H1 (cell line): ENCODE measurements around the gene CD58. TPM values are rescaled to one million over a fixed set of nuclear protein-coding genes. Genes with fewer than 3 reads are reported as not detected.
"Not testable (repeated sequence)": the region's sequence is repeated elsewhere in the genome, so short reads cannot be mapped to it uniquely, and the experiment has no call there.

ENCODE experiments used
- CTCF ChIA-PET: fragments of 300-600 bp; sonication (Branson Sonifier 250); formaldehyde crosslinking; loops from one replicate; lab custom pipeline; 2021; ENCODE audit not compliant: partially characterized antibody; lab: Charles Lee
- POLR2A ChIA-PET: fragments of 300-600 bp; sonication (Branson Sonifier 250); formaldehyde crosslinking; loops from one replicate; lab custom pipeline; 2021; ENCODE audit warnings: inconsistent platforms; ENCODE audit not compliant: partially characterized antibody; lab: Charles Lee
- DNase-seq, 2 experiments: peaks; one replicate each; pipeline versions ENCODE4 v3.0.0 to v3.0.0-alpha.2; 2010 to 2022; ENCODE audit warnings: low spot score in 2 of 2, low read depth in 1 of 2, mixed read lengths in 1 of 2
- FAIRE-seq: peaks from 2 replicates; lab custom pipeline; 2011; peaks lifted over from hg19 to GRCh38; lab: Jason Lieb, UNC
- H2AFZ ChIP-seq: 2 replicates; pipeline ENCODE4 v1.8.1; 2012; ENCODE audit warnings: low read length, inconsistent platforms
- H2AK5ac ChIP-seq: 2 replicates; pipeline ENCODE4 v1.6.1; 2013; ENCODE audit warnings: low read depth, low read length
- H2BK120ac ChIP-seq: replicated peaks from 2 replicates; pipeline ENCODE3; 2013; ENCODE audit warnings: low read depth, low read length, inconsistent platforms
- H2BK12ac ChIP-seq: 2 replicates; pipeline ENCODE4 v1.6.1; 2013; ENCODE audit warnings: low read depth, low read length
- H2BK15ac ChIP-seq: 2 replicates; pipeline ENCODE4 v1.6.1; 2013; ENCODE audit warnings: low read length
- H2BK20ac ChIP-seq: 2 replicates; pipeline ENCODE4 v1.6.1; 2013; ENCODE audit warnings: low read length
- H2BK5ac ChIP-seq: 2 replicates; pipeline ENCODE4 v1.6.1; 2013; ENCODE audit warnings: low read depth, low read length
- H3K14ac ChIP-seq: 2 replicates; pipeline ENCODE4 v1.6.1; 2013; ENCODE audit warnings: inconsistent platforms; ENCODE audit not compliant: insufficient read length
- H3K18ac ChIP-seq: 2 replicates; pipeline ENCODE4 v1.6.1; 2013; ENCODE audit warnings: low read length; ENCODE audit errors: extremely low read depth
- H3K23ac ChIP-seq: 2 replicates; pipeline ENCODE4 v1.6.1; 2013; ENCODE audit warnings: inconsistent platforms; ENCODE audit not compliant: insufficient read length
- H3K23me2 ChIP-seq: 2 replicates; pipeline ENCODE4 v1.6.1; 2013; ENCODE audit warnings: low read depth, low read length
- H3K27ac ChIP-seq: 2 replicates; pipeline ENCODE4 v1.6.1; 2011; ENCODE audit warnings: low read depth, low read length, inconsistent platforms
- H3K27me3 ChIP-seq, 4 experiments: replicated peaks in 1 of 4; 1 replicate in 1 of 4; 2 replicates in 3 of 4; pipeline versions ENCODE4 v1.6.1 to v1.8.1; 2011 to 2013; ENCODE audit warnings: low read length in 3 of 4, mild to moderate bottlenecking in 3 of 4, inconsistent platforms in 2 of 4, mixed read lengths in 2 of 4, moderate library complexity in 1 of 4; ENCODE audit not compliant: control insufficient read depth in 3 of 4, insufficient read depth in 3 of 4; ENCODE audit errors: extremely low read depth in 1 of 4
- H3K36me3 ChIP-seq, 4 experiments: 2 replicates each; pipeline versions ENCODE4 v1.6.1 to v1.8.1; 2011 to 2013; ENCODE audit warnings: mild to moderate bottlenecking in 4 of 4, low read length in 3 of 4, moderate library complexity in 2 of 4, control low read depth in 1 of 4, inconsistent platforms in 1 of 4; ENCODE audit not compliant: insufficient read depth in 4 of 4, control insufficient read depth in 2 of 4
- H3K4ac ChIP-seq: replicated peaks from 2 replicates; pipeline ENCODE3; 2013; ENCODE audit warnings: low read length, low read depth, mixed read lengths, inconsistent platforms; ENCODE audit not compliant: insufficient read length
- H3K4me1 ChIP-seq, 4 experiments: replicated peaks in 1 of 4; 1 replicate in 1 of 4; 2 replicates in 3 of 4; pipeline versions ENCODE4 v1.6.1 to v1.8.1; 2011 to 2013; ENCODE audit warnings: low read length in 3 of 4, inconsistent platforms in 2 of 4, mixed read lengths in 1 of 4; ENCODE audit not compliant: insufficient read depth in 4 of 4, control insufficient read depth in 3 of 4
- H3K4me2 ChIP-seq, 2 experiments: 2 replicates each; pipeline versions ENCODE4 v1.6.1 to v1.8.1; 2011 to 2013; ENCODE audit warnings: low read depth in 2 of 2, low read length in 2 of 2, control low read depth in 1 of 2, inconsistent platforms in 1 of 2, mild to moderate bottlenecking in 1 of 2; ENCODE audit not compliant: insufficient read depth in 1 of 2
- H3K4me3 ChIP-seq, 4 experiments: fragments of 200-600, 300-600 bp in 1 of 4; sonication (generic), shearing (Covaris generic), sonication (Bioruptor Twin) in 1 of 4; 2 replicates each; pipeline versions ENCODE4 v1.5.1 to v1.8.1; 2011 to 2016; ENCODE audit warnings: low read length in 4 of 4, low read depth in 3 of 4, control low read depth in 2 of 4, inconsistent platforms in 2 of 4, mild to moderate bottlenecking in 2 of 4, mixed read lengths in 1 of 4, moderate library complexity in 1 of 4; ENCODE audit not compliant: insufficient read depth in 2 of 4; ENCODE audit errors: extremely low read depth in 1 of 4
- H3K56ac ChIP-seq: replicated peaks from 2 replicates; pipeline ENCODE3; 2013; ENCODE audit warnings: low read depth, mild to moderate bottlenecking, mixed read lengths, low read length, inconsistent platforms; ENCODE audit not compliant: insufficient read length
- H3K79me1 ChIP-seq: 2 replicates; pipeline ENCODE4 v1.6.1; 2013; ENCODE audit warnings: low read depth, low read length, control low read depth
- H3K79me2 ChIP-seq, 2 experiments: 2 replicates each; pipeline versions ENCODE4 v1.6.1 to v1.8.1; 2012 to 2013; ENCODE audit warnings: low read length in 2 of 2, mild to moderate bottlenecking in 2 of 2, inconsistent platforms in 1 of 2; ENCODE audit not compliant: insufficient read depth in 2 of 2, control insufficient read depth in 1 of 2
- H3K9ac ChIP-seq, 4 experiments: replicated peaks in 1 of 4; 1 replicate in 1 of 4; 2 replicates in 3 of 4; pipeline versions ENCODE4 v1.6.1 to v1.8.1; 2011 to 2013; ENCODE audit warnings: low read depth in 3 of 4, low read length in 3 of 4, control low read depth in 2 of 4, mild to moderate bottlenecking in 2 of 4, moderate library complexity in 2 of 4, inconsistent platforms in 1 of 4; ENCODE audit errors: extremely low read depth in 1 of 4
- H3K9me3 ChIP-seq, 2 experiments: 2 replicates each; pipeline versions ENCODE4 v1.6.1 to v1.8.1; 2012 to 2013; ENCODE audit warnings: mild to moderate bottlenecking in 2 of 2, moderate library complexity in 2 of 2, control low read depth in 1 of 2, inconsistent platforms in 1 of 2, low read depth in 1 of 2, low read length in 1 of 2, mixed read lengths in 1 of 2; ENCODE audit not compliant: insufficient read depth in 2 of 2
- H4K20me1 ChIP-seq, 2 experiments: replicated peaks in 1 of 2; 2 replicates each; pipeline versions ENCODE3 to v1.8.1; 2011 to 2013; ENCODE audit warnings: inconsistent platforms in 2 of 2, low read length in 2 of 2, mild to moderate bottlenecking in 1 of 2; ENCODE audit not compliant: insufficient read depth in 2 of 2, control insufficient read depth in 1 of 2
- H4K5ac ChIP-seq: 2 replicates; pipeline ENCODE4 v1.6.1; 2013; ENCODE audit warnings: low read length, low read depth, mixed read lengths, inconsistent platforms; ENCODE audit not compliant: insufficient read length
- H4K8ac ChIP-seq: 2 replicates; pipeline ENCODE4 v1.8.0; 2013; ENCODE audit warnings: mild to moderate bottlenecking, moderate library complexity, low read length, inconsistent platforms; ENCODE audit not compliant: insufficient read depth; ENCODE audit errors: extremely low read depth
- H4K91ac ChIP-seq: replicated peaks from 2 replicates; pipeline ENCODE3; 2013; ENCODE audit warnings: low read length, mixed read lengths, inconsistent platforms; ENCODE audit not compliant: insufficient read length
- WGBS, 2 experiments: shearing (Covaris generic) in 1 of 2; methylation state at CpG; one replicate each; pipeline versions ENCODE4 v1.1.6 to v1.1.7; 2013 to 2015; ENCODE audit warnings: low lambda C conversion rate in 2 of 2, mixed read lengths in 2 of 2, inconsistent platforms in 1 of 2, low coverage in 1 of 2, missing lambda C conversion rate in 1 of 2; ENCODE audit not compliant: insufficient replicate concordance in 2 of 2, insufficient coverage in 1 of 2, insufficient read length in 1 of 2; ENCODE audit errors: extremely low coverage in 1 of 2, missing lambda C conversion rate in 1 of 2; 5-methylcytosine and 5-hydroxymethylcytosine counted together
- polyA plus RNA-seq, 7 experiments: library from polyadenylated mRNA; depleted of rRNA in 3 of 7; stranded (reverse) in 5 of 7; unstranded in 2 of 7; fragments of >200 nt in 5 of 7; fragments of 200-250 nt in 2 of 7; gene quantifications; 1 replicate in 5 of 7; 2 replicates in 1 of 7; 4 replicates in 1 of 7; pipeline versions ENCODE4 v1.2.1 to v1.2.3, GENCODE V29; 2011 to 2013; ENCODE audit warnings: missing spikeins in 2 of 7, mixed read lengths in 2 of 7
- total RNA-seq: library from RNA; stranded (reverse); fragmentation: NEBNext Ultra II Directional; extraction: Animal tissue kit (Norgen Biotek cat#: 25700); gene quantifications from 2 replicates; pipeline ENCODE4 v1.2.1, GENCODE V29; 2021

Gene CD58
- total and polyA plus RNA-seq, 2 of the 8 experiments (the other 6 are each of a cell fraction or from before 2014, with no cell fraction given) = 5.3 to 5.5 TPM

DNA sequence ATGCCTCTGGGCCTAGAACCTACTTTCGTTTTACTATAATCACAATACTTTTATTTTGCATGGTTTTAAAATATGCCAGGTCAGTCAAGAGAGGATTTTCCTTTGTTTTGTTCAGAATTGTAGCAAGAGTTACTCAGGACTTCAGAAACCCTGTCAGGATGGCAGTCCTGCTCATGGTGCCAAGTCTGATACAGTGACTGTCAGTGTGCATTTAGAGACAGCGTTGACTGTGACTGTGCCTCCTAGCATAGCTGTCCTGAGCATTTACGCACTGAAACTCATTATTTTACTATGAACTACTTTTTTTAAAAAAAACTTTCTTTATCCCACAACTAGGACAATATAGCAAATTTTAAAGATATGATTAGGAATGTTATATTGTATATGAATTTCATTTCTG lies 23.2 kb upstream of the CD58 start:
- FAIRE-seq, H3K23me2 ChIP-seq, DNase-seq, H3K23ac ChIP-seq, H3K4me1 ChIP-seq, H3K18ac ChIP-seq, H3K4me2 ChIP-seq, H4K20me1 ChIP-seq, H3K79me1 ChIP-seq, H2BK5ac ChIP-seq, H3K14ac ChIP-seq, H3K27ac ChIP-seq, H2BK15ac ChIP-seq, H2BK120ac ChIP-seq, H3K9ac ChIP-seq, H3K4me3 ChIP-seq, H3K36me3 ChIP-seq, H2BK20ac ChIP-seq, H3K56ac ChIP-seq, H2AFZ ChIP-seq, POLR2A ChIA-PET, H4K5ac ChIP-seq, H2BK12ac ChIP-seq, H3K27me3 ChIP-seq, H3K4ac ChIP-seq, H4K91ac ChIP-seq, H4K8ac ChIP-seq, H3K79me2 ChIP-seq, H2AK5ac ChIP-seq, H3K9me3 ChIP-seq: not testable (repeated sequence)
- CTCF ChIA-PET = interaction anchor here (1.2 to 4.4 kb wide), 2 partner anchors 20 to 80 kb away, joined by 4 to 46 read pairs; no protein-coding TSS in a partner anchor
- 89% methylated on average over 3 of the region's 3 CpGs; no CpG with 5 or more reads in 1 of the 2 experiments for WGBS, 2 experiments

DNA sequence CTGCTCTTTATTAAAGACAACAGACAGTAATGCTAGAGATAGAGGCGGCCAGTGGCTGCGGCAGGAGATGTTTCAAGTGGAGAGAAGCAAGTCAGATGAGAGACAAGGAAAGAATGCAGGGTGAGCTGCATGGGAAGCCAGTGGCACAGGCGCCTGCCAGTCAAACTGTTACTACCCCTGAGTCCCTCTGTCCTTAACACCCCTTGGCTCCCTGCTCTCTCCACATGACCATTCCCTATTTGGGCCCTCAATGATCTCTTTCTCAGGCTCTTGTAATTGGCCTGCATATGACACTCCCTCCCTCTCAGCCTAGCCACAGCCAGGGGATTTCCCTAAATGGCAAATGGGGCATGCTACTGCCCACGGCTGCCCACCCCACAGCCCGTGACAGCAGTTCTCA lies 22.6 kb upstream of the CD58 start:
- 83% methylated on average over 3 of the region's 5 CpGs; no CpG with 5 or more reads in 1 of the 2 experiments for WGBS, 2 experiments
- H2BK15ac ChIP-seq = not testable (repeated sequence)

More for the DNA sequence above, 22.6 kb upstream of the CD58 start:
- H3K79me2 ChIP-seq, H4K91ac ChIP-seq, H3K4me1 ChIP-seq, POLR2A ChIA-PET, H2BK12ac ChIP-seq, DNase-seq, H3K56ac ChIP-seq, H3K4ac ChIP-seq, H3K36me3 ChIP-seq, H4K8ac ChIP-seq, H3K9me3 ChIP-seq, H3K79me1 ChIP-seq, H4K20me1 ChIP-seq, H2BK5ac ChIP-seq, H3K4me2 ChIP-seq, H3K9ac ChIP-seq, H2AFZ ChIP-seq, H3K4me3 ChIP-seq, H2AK5ac ChIP-seq, FAIRE-seq, H3K18ac ChIP-seq, H2BK120ac ChIP-seq, H2BK20ac ChIP-seq, H3K14ac ChIP-seq, H4K5ac ChIP-seq, H3K23me2 ChIP-seq, H3K23ac ChIP-seq, H3K27me3 ChIP-seq, H3K27ac ChIP-seq: not testable (repeated sequence)
- CTCF ChIA-PET = interaction anchor here (4.4 kb wide), 1 partner anchor 20 kb away, joined by 46 read pairs; no protein-coding TSS in a partner anchor
